DND-41 (cell line): ENCODE data around the gene SLC35E3.

Source experiments
- ATAC-seq: fragments of 200-7000 bp; cut with Tn5 transposase; 3 replicates; pipeline ENCODE4 v1.9.1; 2021; ENCODE audit warnings: low read depth; ENCODE audit not compliant: insufficient read depth
- DNase-seq: peaks from one replicate; pipeline ENCODE4 v3.0.0-alpha.2; 2020
- H2AFZ ChIP-seq: 2 replicates; pipeline ENCODE4 v1.6.0; 2012; ENCODE audit warnings: low read depth, low read length
- H3K27ac ChIP-seq: 2 replicates; pipeline ENCODE4 v1.5.1; 2012; ENCODE audit warnings: low read length, inconsistent platforms
- H3K27me3 ChIP-seq: fragments of 200-600 bp; sonication (generic); 2 replicates; pipeline ENCODE4 v1.6.0; 2012; ENCODE audit warnings: low read length, mild to moderate bottlenecking, inconsistent platforms; ENCODE audit not compliant: insufficient read depth, poor library complexity
- H3K36me3 ChIP-seq: 2 replicates; pipeline ENCODE4 v1.5.1; 2012; ENCODE audit warnings: low read length, inconsistent platforms; ENCODE audit not compliant: insufficient read depth
- H3K4me1 ChIP-seq: 2 replicates; pipeline ENCODE4 v1.5.1; 2012; ENCODE audit warnings: mild to moderate bottlenecking, low read length; ENCODE audit not compliant: insufficient read depth
- H3K4me2 ChIP-seq: 2 replicates; pipeline ENCODE4 v1.6.0; 2012; ENCODE audit warnings: mild to moderate bottlenecking, moderate library complexity, low read length, inconsistent platforms; ENCODE audit not compliant: insufficient read depth
- H3K4me3 ChIP-seq, 2 experiments: fragments of 200-600 bp in 1 of 2; shearing (Covaris generic) in 1 of 2; 2 replicates each; pipeline ENCODE4 v1.5.1; 2012 to 2016; ENCODE audit warnings: inconsistent platforms in 2 of 2, low read length in 2 of 2, mild to moderate bottlenecking in 2 of 2, low read depth in 1 of 2, moderate library complexity in 1 of 2
- H3K79me2 ChIP-seq: 2 replicates; pipeline ENCODE4 v1.6.0; 2012; ENCODE audit warnings: low read length, inconsistent platforms; ENCODE audit not compliant: insufficient read depth
- H3K9ac ChIP-seq: 2 replicates; pipeline ENCODE4 v1.6.0; 2012; ENCODE audit warnings: low read depth, mild to moderate bottlenecking, inconsistent platforms, low read length, moderate library complexity
- H3K9me3 ChIP-seq: 2 replicates; pipeline ENCODE4 v1.5.1; 2012; ENCODE audit warnings: low read length, moderate library complexity, mild to moderate bottlenecking, inconsistent platforms; ENCODE audit not compliant: insufficient read depth, severe bottlenecking
- H4K20me1 ChIP-seq: 2 replicates; pipeline ENCODE4 v1.6.0; 2012; ENCODE audit warnings: low read length; ENCODE audit not compliant: insufficient read depth
- CTCF ChIP-seq: IDR thresholded peaks from 2 replicates; pipeline ENCODE4 v1.5.1; 2012; ENCODE audit warnings: borderline replicate concordance, low read length, moderate library complexity, mild to moderate bottlenecking; ENCODE audit not compliant: poor library complexity, severe bottlenecking; ENCODE audit errors: extremely low read depth
- EZH2 ChIP-seq: IDR thresholded peaks from 3 replicates; pipeline ENCODE4 v1.6.1; 2012; ENCODE audit warnings: borderline replicate concordance, low read depth, mild to moderate bottlenecking, moderate library complexity, low read length, inconsistent platforms; ENCODE audit not compliant: severe bottlenecking

SLC35E3 gene

DNA sequence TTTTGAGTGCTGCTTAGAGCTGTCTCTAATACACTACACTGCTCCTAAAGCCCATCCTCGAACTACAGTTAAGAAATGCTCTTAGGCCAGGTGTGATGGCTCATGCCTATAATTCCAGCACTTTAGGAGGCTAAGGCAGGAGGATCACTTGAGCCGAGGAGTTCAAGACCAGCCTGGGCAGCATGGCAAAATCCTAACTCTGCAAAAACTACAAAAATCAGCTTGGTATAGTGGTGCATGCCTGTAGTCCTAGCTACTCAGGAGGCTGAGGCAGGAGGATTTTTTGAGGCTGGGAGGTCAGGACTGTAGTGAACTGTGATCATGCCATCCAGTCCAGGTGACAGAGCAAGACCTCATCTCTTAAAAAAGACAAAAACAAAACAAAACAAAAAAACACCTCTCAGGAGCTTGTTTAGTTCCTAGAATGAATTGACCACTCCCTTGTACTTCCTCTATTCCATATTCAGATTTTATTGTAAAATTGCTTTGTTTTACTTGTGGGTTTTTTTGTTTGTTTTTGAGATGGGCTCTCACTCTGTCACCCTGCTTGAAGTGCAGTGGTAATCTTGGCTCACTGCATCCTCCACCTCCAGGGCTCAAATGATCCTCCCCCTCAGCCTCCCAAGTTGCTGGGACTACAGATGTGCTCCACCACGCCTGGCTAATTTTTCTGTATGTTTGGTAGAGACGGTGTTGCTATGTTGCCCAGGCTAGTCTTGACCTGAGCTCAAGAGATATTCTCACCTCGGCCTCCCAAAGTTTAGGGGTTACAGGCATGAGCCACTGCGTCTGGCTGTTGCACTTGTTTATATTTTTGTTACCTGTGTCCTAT is 75.6 kb downstream of the SLC35E3 start:
- no peaks in the 10 kb centered on the region for H3K9me3 ChIP-seq
- no peak overlapping the region for H2AFZ ChIP-seq
- H3K9ac ChIP-seq: no peak overlapping the region
- no peaks in the 10 kb centered on the region for H3K27me3 ChIP-seq
- peaks cover 91% of the 10 kb centered on the region for H3K36me3 ChIP-seq
- no peak overlapping the region for H3K27ac ChIP-seq
- DNase-seq: no peak
- no peak overlapping the region for H3K4me2 ChIP-seq
- peaks cover 59% of the 10 kb centered on the region for H3K79me2 ChIP-seq
- peaks cover 15% of the 10 kb centered on the region for H4K20me1 ChIP-seq
- TF ChIP-seq CTCF (no peak), EZH2 (no peak)
- no peak overlapping the region for H3K4me3 ChIP-seq
- no peak for ATAC-seq
- H3K4me1 ChIP-seq: no peaks in the 10 kb centered on the region

GRCh38 chr12:68823696-68824095 is 77.7 kb downstream of the SLC35E3 start:
- Histone ChIP-seq H3K9ac (no peak overlapping the region), H3K27me3 (no peaks in the 10 kb centered on the region), H4K20me1 (peaks cover 13% of the 10 kb centered on the region), H3K79me2 (peaks cover 44% of the 10 kb centered on the region), H3K4me2 (no peak overlapping the region), H3K9me3 (no peaks in the 10 kb centered on the region), H3K36me3 (peaks cover 95% of the 10 kb centered on the region), H3K27ac (no peak overlapping the region), H3K4me3 (no peak overlapping the region), H3K4me1 (no peaks in the 10 kb centered on the region), H2AFZ (no peak overlapping the region)
- no peak for ATAC-seq
- no peak for DNase-seq
- TF ChIP-seq EZH2 (no peak), CTCF (no peak)

DNA sequence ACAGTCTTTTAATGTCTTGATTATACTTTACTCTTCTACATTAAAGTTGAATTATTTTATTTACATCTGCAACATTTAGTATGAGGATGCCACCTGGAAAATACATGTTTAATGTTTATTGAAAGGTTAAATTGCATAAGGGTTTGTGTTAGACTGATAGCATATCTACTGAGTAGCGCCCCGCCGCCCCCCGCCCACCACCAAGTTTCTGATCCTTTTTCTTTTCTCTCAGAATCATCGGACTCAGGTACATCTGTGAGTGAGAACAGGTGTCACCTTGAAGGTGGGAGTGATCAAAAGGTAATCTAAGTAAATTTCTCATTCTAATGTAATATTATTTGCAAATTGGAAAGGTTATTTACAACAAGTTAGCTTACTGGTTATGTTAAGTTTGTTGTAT is 78.2 kb downstream of the SLC35E3 start:
- peaks cover 13% of the 10 kb centered on the region for H4K20me1 ChIP-seq
- H3K27me3 ChIP-seq: no peaks in the 10 kb centered on the region
- no peaks in the 10 kb centered on the region for H3K4me1 ChIP-seq
- H3K9ac ChIP-seq: no peak overlapping the region
- no peak overlapping the region for H3K27ac ChIP-seq
- H3K9me3 ChIP-seq: no peaks in the 10 kb centered on the region
- no peak overlapping the region for H3K4me3 ChIP-seq
- no peak for TF ChIP-seq CTCF
- TF ChIP-seq EZH2: no peak
- H2AFZ ChIP-seq: no peak overlapping the region
- H3K79me2 ChIP-seq: peaks cover 40% of the 10 kb centered on the region
- no peak overlapping the region for H3K4me2 ChIP-seq
- DNase-seq: no peak
- no peak for ATAC-seq
- H3K36me3 ChIP-seq: peaks cover 94% of the 10 kb centered on the region
